Transverse colon (tissue), 4 donors: Measurements from ENCODE around the gene DGKG. TPM values are rescaled to one million over a fixed set of nuclear protein-coding genes. Genes with fewer than 3 reads are reported as not detected.

ENCODE experiments used
- DNase-seq: peaks from one replicate; pipeline ENCODE4 v3.0.0-alpha.2; 2019
- H3K27ac ChIP-seq, 4 donors: fragments of 200-600 bp; sonication (generic); 2 replicates each; pipeline ENCODE4 v1.5.1; 2016 to 2018; ENCODE audit warnings: inconsistent platforms in 4 of 4
- H3K27me3 ChIP-seq: fragments of 200-600 bp; sonication (generic); 2 replicates; pipeline ENCODE4 v1.5.1; 2017; ENCODE audit warnings: inconsistent platforms
- H3K36me3 ChIP-seq, 4 donors: fragments of 200-600 bp; sonication (generic); 2 replicates each; pipeline ENCODE4 v1.5.1; 2017 to 2019; ENCODE audit warnings: inconsistent platforms in 4 of 4
- H3K4me1 ChIP-seq, 4 donors: fragments of 200-600 bp; sonication (generic); 2 replicates each; pipeline ENCODE4 v1.5.1; 2017 to 2020; ENCODE audit warnings: inconsistent platforms in 4 of 4
- H3K4me3 ChIP-seq, 4 donors: fragments of 200-600 bp; sonication (generic); 1 replicate in 1 of 4; 2 replicates in 3 of 4; pipeline versions ENCODE4 v1.5.1 to v1.6.1; 2017 to 2019; ENCODE audit warnings: inconsistent platforms in 4 of 4
- H3K9me3 ChIP-seq, 2 donors: fragments of 200-600 bp; sonication (generic); 2 replicates each; pipeline ENCODE4 v1.5.1; 2017 to 2019; ENCODE audit warnings: inconsistent platforms in 2 of 2
- CTCF ChIP-seq, 5 experiments: fragments of 200-600 bp in 3 of 5; fragments of 450-650 bp in 2 of 5; sonication (generic) in 3 of 5; IDR thresholded peaks; 1 replicate in 2 of 5; 2 replicates in 3 of 5; pipeline ENCODE4 v1.5.1; 2016 to 2017; ENCODE audit warnings: antibody characterized with exemption in 5 of 5, inconsistent platforms in 3 of 5, mild to moderate bottlenecking in 2 of 5, moderate library complexity in 1 of 5
- EP300 ChIP-seq: sonication (generic); formaldehyde crosslinking; IDR thresholded peaks from one replicate; pipeline ENCODE4 v1.6.1; 2017; ENCODE audit warnings: antibody characterized with exemption, low read depth
- POLR2A ChIP-seq: fragments of 450-650 bp; IDR thresholded peaks from one replicate; pipeline ENCODE4 v1.6.1; 2016; ENCODE audit warnings: antibody characterized with exemption, mild to moderate bottlenecking, moderate library complexity
- POLR2AphosphoS5 ChIP-seq, 3 donors: sonication (generic); formaldehyde crosslinking; IDR thresholded peaks; one replicate each; pipeline ENCODE4 v1.6.1; 2016; ENCODE audit warnings: antibody characterized with exemption in 3 of 3
- WGBS, 2 donors: methylation state at CpG; one replicate each; pipeline ENCODE4 v1.1.5; 2018; ENCODE audit warnings: low coverage in 1 of 2; 5-methylcytosine and 5-hydroxymethylcytosine counted together
- in situ Hi-C, 4 donors: fragments of 200-750 bp; cut with MboI; loops; one replicate each; pipeline versions ENCODE4 v1.15.0 to v1.15.1; 2017; ENCODE audit warnings: low sequenced_read_pairs in 3 of 4, low pct_ligation_motif_present in 1 of 4, low pct_unique_long_range_greater_than_20kb in 1 of 4
- intact Hi-C: fragments of 100-400 bp; cut with DNase I; formaldehyde crosslinking; loops from one replicate; pipeline ENCODE4 v1.15.1; 2023; ENCODE audit warnings: low total_unique reads
- total RNA-seq, 4 donors: library from RNA; depleted of rRNA; stranded (reverse); fragments of >200 nt; gene quantifications; one replicate each; pipeline ENCODE4 v1.1.0, GENCODE V29; 2016

Gene DGKG
- total RNA-seq, 4 donors from 2014 or later = 1.00 to 2.9 (median 1.8) TPM

GRCh38 chr3:186251948-186252619 lies 110.0 kb downstream of the DGKG start:
- DNase-seq = no peak
- TF ChIP-seq POLR2AphosphoS5 (IDR thresholded peaks at IDR 0.05) (no peak), EP300 (no peak), POLR2A (no peak), CTCF (IDR thresholded peaks at IDR 0.05) (no peak)
- H3K4me1 ChIP-seq = no peaks in the 10 kb centered on the region
- intact Hi-C loops (no loop called here), in situ Hi-C loops (loop anchor here in 3 of 4 donors (10.0 to 25.0 kb wide), 3 partner anchors 265 to 293 kb away; partner anchors contain the start of gene CRYGS (in 1 of the 3))
- no peaks in the 10 kb centered on the region for H3K9me3 ChIP-seq
- no peaks in the 10 kb centered on the region for H3K36me3 ChIP-seq
- no peak overlapping the region for H3K4me3 ChIP-seq
- H3K27me3 ChIP-seq = no peaks in the 10 kb centered on the region
- 54 to 82% methylated on average over 3 to 8 of the region's 8 CpGs for WGBS, 2 donors
- H3K27ac ChIP-seq = no peak overlapping the region

GRCh38 chr3:186248850-186249249 lies 113.2 kb downstream of the DGKG start:
- in situ Hi-C loops (loop anchor here in 2 of 4 donors (10.0 to 25.0 kb wide), 2 partner anchors 262 to 264 kb away; no protein-coding TSS in a partner anchor), intact Hi-C loops (no loop called here)
- Histone ChIP-seq H3K4me3 (no peak overlapping the region), H3K9me3 (no peaks in the 10 kb centered on the region), H3K27me3 (no peaks in the 10 kb centered on the region), H3K36me3 (no peaks in the 10 kb centered on the region), H3K4me1 (no peaks in the 10 kb centered on the region), H3K27ac (no peak overlapping the region)
- TF ChIP-seq POLR2AphosphoS5 (IDR thresholded peaks at IDR 0.05) = no peak
- no peak for TF ChIP-seq CTCF (IDR thresholded peaks at IDR 0.05)
- TF ChIP-seq POLR2A = no peak
- TF ChIP-seq EP300 = no peak
- WGBS, 2 donors = 89 to 96% methylated on average over 5 to 7 of the region's 7 CpGs
- no peak for DNase-seq

- H3K4me1 ChIP-seq = no peaks in the 10 kb centered on the region
- TF ChIP-seq CTCF (IDR thresholded peaks at IDR 0.05) (no peak), POLR2AphosphoS5 (IDR thresholded peaks at IDR 0.05) (no peak), EP300 (no peak), POLR2A (no peak)
- H3K27me3 ChIP-seq = no peaks in the 10 kb centered on the region
- H3K9me3 ChIP-seq = no peaks in the 10 kb centered on the region
- intact Hi-C loops (no loop called here), in situ Hi-C loops (loop anchor here in 2 of 4 donors (10.0 to 25.0 kb wide), 2 partner anchors 261 to 263 kb away; no protein-coding TSS in a partner anchor)
- H3K4me3 ChIP-seq = no peak overlapping the region
- no peak for DNase-seq
- no peaks in the 10 kb centered on the region for H3K36me3 ChIP-seq
- H3K27ac ChIP-seq = no peak overlapping the region
- WGBS, 2 donors = 57 to 62% methylated on average over 4 to 5 of the region's 5 CpGs
Measured at GRCh38 chr3:186247821-186248814, 113.9 kb downstream of the DGKG start.

GRCh38 chr3:186246941-186247340 lies 115.1 kb downstream of the DGKG start:
- no peak overlapping the region for H3K4me3 ChIP-seq
- H3K27ac ChIP-seq = no peak overlapping the region
- no peaks in the 10 kb centered on the region for H3K9me3 ChIP-seq
- intact Hi-C loops = no loop called here
- 47% methylated on average over 2 of the region's 2 CpGs; no CpG with 5 or more reads in 1 of the 2 donors for WGBS, 2 donors
- no peak for DNase-seq
- TF ChIP-seq POLR2A (no peak), EP300 (no peak), POLR2AphosphoS5 (IDR thresholded peaks at IDR 0.05) (no peak), CTCF (IDR thresholded peaks at IDR 0.05) (no peak)
- peaks cover 0 to 5% (median 0%) of the 10 kb centered on the region in 4 donors for H3K4me1 ChIP-seq
- no peaks in the 10 kb centered on the region for H3K27me3 ChIP-seq
- in situ Hi-C loops = loop anchor here in 2 of 4 donors (10.0 to 25.0 kb wide), 2 partner anchors 260 to 262 kb away; no protein-coding TSS in a partner anchor
- no peaks in the 10 kb centered on the region for H3K36me3 ChIP-seq
